HG03575 (cell line): ENCODE data around the gene DSE.
A peak's percentile ranks its signal among the peaks of the same experiment; 100 is the strongest.

Source experiments
- ATAC-seq: cut with Tn5 transposase; IDR thresholded peaks from one replicate; pipeline ENCODE4 v1.9.1; 2021; ENCODE audit not compliant: unreplicated experiment, insufficient number of reproducible peaks, low FRiP score; ENCODE audit errors: extremely low read depth

Gene DSE

DNA sequence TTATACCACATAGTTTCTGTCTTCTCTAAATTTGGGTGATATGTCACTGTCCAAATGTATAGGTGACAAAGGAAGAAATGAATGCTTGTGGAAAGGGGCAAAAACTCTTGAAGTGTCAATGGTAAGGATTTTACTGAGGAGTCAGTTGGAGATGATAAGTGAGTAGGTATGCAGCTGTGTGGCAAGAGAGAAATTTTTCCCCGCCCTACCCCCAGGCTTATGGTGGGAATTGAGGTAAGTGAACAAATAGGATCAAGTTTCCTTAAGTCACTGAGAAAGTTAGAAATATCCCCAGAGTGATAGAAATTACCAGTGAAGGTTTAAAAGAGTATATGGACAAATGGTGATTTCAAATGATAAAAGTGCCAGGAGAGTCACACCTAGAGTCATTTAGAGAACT is 11.8 kb downstream of the DSE start:
- no peak for ATAC-seq

DNA sequence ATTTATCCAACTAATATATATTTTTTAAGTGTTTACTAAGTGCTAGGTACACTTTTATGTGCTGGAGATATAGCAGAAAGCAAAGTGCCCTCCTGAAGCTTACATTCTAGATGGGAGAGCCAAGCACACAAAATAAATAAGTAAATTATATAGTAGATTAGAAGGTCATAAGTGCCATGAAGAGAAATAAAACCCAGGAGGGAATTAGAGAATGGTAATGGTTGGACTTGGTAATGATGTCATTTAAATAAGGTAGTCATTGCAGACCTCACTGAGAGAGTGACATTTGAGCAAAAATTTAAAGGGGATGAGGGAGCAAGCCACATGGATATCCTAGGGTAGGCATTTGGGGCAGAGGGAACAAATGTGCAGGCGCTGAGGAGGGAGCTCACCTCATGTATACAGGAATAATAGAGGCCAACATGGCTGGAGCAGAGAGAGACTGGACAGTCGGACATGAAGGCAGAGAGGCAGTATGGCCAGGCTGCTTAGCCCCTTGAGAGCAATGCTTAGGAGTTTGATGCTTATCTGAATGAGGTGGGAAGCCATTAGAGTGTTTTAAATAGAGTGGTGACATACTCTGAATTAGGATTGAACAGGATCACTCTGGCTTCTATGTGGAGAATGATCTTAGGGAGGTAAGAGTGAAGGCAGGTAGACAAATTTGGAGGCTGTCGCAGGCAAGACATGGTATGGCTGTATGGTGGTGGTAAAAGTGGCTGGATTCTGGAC is 14.1 kb downstream of the DSE start:
- ATAC-seq = no peak

DNA sequence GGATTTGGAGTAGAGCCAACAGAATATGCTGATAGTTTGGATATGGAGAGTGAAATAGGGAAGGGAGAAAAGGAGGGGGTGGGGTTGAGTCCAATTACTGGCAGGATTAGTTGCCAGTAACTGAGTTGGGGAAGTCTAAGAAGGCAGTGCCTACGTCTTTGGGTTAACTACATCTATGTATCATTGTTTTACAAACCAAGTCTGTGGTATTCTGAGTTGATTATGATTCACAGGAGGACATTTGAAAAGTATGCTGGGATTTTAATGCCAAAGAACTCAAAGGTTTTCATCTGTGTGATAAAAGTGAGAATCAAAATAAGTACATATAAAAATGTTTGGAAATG is 14.7 kb downstream of the DSE start:
- no peak for ATAC-seq

DNA sequence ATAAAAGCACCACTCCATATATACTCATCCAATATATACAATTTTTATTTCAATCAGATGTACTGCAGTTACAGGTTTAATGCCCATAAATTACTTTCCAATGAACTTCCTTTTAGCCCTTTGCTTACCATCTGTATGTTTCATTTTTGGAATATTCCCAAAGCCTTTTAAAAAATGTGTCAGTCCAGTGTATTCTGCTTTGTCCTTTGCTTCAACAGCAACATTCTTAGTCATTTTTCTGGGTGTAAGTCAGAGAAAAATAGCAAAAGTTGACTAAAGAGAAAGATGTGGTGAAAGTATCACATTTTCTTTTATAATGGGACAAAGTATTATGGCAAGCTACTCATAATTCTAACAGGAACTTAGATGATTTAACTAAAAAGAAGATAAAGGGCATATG is 15.2 kb downstream of the DSE start:
- no peak for ATAC-seq

DNA sequence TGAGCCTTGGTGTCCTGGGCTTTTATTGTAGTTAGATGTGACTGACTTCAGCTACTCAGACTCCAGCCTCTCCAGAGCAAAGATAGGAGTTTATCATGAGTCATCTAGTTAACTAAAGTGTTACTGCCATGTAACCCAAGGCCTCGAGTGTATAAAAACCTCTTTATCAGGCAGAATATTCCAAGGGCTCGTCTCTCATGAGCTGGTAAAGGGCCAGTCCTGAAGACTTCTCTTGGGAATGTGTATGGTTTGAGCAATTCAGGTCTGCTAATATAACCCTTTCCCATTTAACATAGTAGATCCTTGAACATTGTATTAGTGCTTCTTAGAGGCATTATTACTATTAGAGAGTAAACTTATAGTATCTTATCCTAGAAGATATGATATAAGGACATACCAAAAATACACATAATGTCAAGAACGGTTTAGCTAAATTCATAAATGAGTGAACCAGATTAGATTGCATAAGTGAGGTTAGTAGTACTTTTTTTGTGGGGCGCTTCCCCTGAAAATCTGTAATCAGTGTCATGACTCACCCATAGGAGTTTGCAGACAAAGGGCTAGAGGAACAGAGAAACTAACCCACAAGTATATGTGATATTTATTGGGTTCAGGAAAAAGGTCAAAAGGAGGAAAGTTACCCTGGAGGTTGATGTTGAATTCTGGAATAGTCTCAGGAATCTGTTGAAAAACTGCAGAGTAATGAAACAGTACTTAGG is 16.0 kb downstream of the DSE start:
- no peak for ATAC-seq

DNA sequence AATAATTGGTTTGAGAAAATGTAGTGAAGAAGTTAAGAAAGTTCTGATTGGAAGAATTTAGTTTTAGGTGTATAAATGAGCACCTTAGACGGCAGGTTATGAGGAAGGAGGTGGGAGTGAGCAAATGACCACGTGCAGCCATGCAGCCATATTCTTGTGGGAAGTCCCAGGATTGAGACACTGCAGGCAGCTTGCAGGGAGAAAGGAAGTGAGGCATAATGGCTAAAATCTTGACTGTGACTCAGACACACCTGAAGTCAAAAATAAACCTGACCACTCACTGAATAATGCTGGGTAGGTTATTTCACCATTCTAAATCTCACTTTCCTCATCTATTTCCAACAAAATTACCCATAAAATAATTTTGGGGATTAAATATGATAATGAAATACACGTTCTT is 16.6 kb downstream of the DSE start:
- peak; percentile 30 for ATAC-seq

DNA sequence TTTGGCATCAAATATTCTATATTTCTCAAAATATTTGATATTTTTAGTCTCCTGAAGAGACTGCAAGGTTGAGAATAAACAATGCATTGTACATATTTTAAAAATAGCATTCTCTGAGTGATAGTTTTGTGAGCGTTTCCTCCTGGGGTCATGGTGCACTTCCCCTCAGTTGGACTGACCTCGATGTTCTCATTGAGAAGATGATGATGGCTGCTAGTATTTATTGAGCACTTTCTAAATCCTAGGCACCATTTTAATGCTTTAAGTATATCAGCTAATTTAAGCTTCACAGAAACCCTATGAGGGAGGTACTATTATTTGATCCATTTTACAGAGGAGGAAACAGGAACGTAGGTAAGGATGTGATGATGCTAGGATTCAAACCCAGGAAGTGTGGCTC is 18.2 kb downstream of the DSE start:
- no peak for ATAC-seq

DNA sequence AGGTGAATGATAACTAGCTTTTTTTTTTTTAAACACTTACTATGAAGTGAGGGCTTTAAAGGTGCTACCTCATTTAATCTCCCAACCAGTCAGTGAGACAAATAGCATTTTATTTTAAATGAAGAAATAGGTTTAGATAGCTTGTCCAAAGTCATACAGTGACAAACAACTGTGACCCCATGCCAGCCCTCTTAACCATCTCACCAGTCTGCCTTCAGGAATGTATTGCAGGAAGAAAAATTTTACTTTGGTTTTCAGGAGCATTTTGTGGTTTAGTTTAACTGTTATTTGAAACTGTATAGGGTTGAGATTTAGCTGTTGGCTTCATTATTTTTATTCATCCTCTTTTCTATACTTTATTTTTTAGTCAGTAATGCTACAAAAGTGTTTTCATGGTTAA is 18.6 kb downstream of the DSE start:
- ATAC-seq = no peak

DNA sequence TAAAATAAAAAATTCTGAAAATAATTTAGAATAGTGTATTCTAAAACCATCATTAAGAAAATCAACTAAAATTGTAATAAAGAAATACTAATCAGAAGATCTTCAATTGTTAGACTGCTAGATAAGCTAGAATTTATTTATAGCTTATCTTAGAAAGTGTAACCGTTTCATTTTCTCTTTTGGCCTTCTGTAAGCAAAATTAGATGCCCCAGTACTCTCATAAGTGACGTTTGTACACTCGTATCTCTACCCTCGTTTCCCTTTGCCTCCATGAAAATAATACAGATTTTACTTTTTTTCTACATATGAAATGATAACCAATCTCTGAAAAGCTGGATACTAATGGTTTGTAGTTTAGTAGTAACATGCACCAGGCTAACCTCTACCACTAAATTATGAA is 19.8 kb downstream of the DSE start:
- ATAC-seq = no peak

DNA sequence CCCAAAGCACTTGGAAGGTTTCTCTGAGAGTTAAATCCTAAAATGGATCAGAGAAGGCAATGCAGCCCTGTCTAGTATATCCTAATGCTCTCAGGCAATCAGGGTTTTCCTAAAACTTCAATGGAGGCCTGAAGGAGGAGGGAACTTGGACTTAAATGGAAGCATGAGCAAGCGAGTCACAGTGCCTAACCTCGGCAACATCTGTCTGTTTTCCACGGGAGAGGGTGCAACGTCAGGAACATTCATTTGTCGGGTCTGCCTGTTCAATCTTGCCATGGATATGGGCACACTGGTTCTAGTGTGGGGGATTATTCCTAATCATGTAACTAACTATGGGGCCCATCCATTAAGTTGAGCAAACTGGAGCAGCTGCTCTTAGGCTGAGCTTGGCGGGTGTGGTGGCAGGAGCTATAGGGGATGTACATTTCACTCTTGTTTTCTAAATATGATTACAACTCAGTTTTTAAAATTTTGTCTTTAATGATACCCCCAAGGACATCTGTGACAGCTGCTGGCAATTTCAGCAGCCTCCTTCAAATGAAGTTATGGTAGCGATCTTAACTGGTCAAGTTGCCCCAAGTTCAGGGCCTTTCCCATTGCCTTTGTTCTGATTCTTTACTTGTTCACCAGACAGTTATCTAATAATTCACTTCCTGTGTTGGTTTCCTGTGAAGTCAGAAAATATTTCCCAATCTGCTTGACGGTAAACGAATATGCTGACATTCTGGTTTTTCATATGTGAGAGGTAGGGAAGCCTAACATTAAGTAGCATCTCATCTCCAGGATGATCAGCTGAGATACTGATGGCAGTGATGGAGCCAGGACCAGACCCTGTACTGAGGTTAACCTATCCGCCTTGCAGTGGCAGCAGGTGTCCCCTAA is 21.6 kb downstream of the DSE start:
- ATAC-seq = no peak

DNA sequence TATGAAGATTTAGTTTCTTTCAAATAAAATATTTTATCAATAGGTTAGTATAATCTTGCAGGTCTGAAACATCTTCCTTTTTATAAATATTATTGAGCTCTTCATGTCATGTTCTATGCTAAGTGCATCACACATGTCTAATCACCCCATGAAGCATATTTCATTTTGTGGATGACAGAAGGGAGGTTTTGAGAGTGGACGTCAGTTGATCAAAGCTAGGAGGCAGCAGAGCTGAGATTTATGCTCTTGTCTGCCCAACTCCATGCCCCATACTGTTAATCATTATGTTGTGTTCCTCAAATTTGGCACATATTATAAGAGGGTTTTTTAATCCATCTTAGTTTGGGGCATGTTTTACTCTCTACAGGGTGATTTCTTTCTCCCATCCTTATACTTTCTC is 22.7 kb downstream of the DSE start:
- no peak for ATAC-seq

DNA sequence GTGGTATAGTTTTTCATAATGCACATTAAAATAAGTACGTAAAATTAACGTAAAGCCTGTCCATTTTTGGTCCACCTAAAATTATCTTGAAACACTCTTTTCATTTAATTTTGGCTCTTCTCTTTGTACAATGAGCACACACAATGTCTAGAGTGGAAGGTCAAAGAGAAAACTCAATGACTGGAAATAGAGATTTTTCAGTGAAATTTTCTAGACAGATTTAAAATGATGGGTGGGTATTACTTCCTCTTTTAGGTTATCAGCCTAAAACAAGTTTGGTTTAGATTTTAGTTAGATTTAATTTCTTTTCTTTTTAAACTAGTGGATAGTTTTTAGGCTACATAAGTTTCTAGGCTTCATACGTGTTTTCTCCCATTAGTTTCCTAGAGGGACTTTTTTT is 24.9 kb downstream of the DSE start:
- ATAC-seq = no peak

DNA sequence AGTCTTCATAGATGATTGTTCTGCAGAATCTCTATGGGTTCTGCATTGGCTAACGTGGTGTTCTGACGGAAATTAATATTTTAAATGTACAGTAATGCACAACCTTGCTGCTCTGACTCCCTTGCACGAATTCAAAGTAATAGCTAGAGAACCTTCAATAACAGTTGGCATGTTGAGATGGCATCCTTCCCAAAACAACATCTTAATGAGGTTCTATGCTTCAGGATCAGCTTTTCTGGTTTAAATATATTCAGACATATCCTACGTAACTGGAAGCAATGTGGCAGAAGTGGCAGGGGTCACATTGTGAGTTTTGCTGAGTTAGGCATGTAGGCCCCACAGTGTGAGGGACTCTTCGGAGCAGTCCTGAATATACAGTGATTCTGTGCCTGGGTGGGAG is 25.7 kb downstream of the DSE start:
- no peak for ATAC-seq

DNA sequence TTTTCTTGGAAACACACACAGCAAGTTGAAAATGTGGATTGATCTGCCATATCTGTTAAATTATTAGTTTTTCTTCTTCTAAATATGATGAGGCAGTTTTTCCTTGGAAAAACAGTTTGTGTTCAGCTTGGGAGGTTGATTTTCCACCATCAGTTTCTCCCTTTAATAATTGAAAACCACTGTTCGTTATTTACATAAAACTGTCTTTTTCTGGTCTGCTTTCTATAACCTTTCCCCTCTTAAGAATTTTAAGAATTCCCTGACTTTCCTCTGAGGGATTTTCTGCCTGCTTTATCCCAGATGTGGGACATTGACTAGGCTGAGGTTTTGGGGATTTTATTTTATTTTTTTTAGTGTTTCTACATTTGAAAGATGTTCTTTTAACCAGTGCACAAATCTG is 27.2 kb downstream of the DSE start:
- no peak for ATAC-seq

DNA sequence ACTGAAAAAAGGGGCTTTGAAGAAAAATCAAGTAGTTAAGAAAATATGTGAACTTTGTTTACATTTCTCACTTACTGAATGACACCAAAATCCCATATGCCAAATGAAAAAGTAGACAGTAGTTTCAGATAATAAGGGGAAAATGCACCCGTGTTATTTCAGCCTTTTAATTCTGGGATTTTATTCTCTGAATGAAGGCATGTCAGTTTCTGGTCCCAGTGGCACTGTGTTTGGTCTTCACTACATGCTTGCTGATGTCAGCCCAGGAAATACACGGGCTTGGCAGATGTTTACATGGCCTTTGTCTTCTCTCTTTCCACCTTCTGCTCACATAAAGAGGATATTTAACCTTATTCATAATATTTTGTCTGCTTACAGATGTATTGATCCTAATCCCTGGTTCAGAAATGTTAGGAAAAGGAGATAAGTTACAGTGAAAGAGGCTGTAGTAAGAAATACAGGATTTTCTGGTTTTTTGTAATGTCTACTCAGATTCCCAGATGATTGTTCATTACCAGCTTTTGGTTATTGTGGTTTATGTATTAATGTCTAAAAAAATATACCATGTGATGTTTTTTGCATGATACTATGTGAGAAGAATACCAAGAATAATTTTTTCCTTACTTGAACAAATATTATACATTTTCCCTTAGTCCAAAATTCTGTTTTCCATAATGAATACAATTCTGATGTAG is 27.7 kb downstream of the DSE start:
- no peak for ATAC-seq

DNA sequence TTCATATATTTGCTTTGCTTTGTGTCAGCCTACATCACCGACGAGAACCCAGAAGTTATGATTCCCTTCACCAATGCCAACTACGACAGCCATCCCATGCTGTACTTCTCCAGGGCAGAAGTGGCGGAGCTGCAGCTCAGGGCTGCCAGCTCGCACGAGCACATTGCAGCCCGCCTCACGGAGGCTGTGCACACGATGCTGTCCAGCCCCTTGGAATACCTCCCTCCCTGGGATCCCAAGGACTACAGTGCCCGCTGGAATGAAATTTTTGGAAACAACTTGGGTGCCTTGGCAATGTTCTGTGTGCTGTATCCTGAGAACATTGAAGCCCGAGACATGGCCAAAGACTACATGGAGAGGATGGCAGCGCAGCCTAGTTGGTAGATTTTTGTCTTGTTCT is 28.5 kb downstream of the DSE start:
- ATAC-seq = no peak

DNA sequence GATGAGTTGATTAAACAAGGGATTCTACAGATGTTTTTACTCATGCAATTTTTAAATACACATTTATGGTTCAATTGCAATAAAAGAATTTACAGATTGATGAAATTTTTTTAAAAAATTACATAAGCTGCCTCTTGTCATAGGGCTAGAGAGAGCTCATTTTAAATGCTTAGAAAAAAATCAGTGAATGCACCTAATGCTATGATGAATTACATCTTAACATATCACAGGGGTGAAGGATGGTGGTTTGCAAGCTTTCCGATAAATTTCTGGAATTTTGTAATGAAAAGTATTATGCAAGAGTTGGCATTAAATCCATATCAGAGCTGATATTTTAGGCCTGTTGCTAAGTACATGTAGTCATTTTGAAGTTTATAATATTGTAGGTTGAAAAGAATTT is 29.6 kb downstream of the DSE start:
- ATAC-seq = no peak

DNA sequence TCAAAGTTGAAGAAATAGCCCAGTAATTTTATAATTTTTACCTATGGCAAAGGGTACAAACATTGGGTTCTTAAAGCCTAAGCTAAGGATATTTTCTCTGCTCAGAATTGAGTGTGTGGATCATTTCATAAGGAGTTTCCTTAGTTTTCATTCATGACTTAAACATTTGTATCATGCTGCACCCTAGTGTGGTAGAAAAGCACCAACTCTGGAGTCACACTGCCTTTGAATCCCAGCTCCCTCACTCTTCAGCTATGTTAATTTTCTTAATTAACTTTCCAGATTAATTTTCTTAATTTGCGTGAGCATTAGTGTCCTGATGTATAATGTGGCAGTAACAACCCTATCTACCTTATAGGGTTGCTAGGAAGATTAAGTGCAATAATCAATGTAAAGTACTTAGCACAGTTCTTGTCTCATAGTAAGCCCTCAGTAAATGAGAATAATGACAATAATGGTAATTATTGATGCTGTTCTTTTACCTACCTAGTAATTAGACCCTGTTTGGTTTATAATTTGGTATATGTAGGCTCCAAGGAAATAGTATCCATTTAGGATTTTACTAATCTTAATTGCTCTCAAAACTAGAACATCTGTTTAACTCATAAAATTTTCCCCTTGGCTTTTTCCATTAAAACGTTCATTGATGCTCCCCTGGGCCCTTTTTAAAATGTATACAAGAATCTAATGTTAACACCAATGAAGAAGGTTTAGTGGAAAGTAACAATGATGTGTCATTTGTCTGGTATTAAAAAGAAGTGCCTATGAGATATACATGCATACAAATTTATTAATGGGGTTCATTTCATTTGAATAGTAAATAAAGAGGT is 31.6 kb downstream of the DSE start:
- ATAC-seq = no peak

DNA sequence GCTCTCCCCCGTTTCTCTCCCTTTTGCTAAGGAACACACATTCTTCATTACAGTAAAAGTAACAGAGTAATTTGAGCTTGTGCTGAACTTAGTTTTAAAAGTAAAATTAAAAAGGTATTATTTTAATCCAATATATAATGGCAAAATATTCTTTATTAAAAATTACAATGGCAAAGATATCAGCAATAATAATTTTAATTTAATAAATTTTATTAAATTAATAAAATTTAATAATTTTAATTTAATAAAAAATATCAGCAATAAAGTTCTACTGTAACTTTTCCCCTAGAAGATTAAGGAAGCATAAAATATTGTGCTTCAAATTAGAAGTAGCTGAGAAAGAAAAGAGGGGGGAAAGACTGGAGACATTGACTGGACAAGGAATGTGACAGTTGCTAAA is 32.5 kb downstream of the DSE start:
- no peak for ATAC-seq
